SK-N-MC (cell line): Measurements from ENCODE around the gene ANKS1B.

Source experiments
- DNase-seq: peaks from one replicate; pipeline ENCODE4 v3.0.0-alpha.2; 2011; ENCODE audit warnings: low read depth, low spot score
- H3K27ac ChIP-seq: fragments of 200-600 bp; sonication (generic); 2 replicates; pipeline ENCODE4 v1.5.1; 2016; ENCODE audit warnings: mixed run types
- H3K36me3 ChIP-seq: fragments of 200-600 bp; sonication (generic); 2 replicates; pipeline ENCODE4 v1.6.1; 2017; ENCODE audit warnings: antibody characterized with exemption, low read length, mixed read lengths; ENCODE audit not compliant: insufficient read depth
- H3K4me3 ChIP-seq: fragments of 200-600 bp; sonication (generic); 2 replicates; pipeline ENCODE4 v1.5.1; 2016
- H3K9ac ChIP-seq: fragments of 200-600 bp; sonication (generic); 2 replicates; pipeline ENCODE4 v1.8.0; 2017; ENCODE audit warnings: mixed run types, mixed read lengths; ENCODE audit not compliant: insufficient read length
- H3K9me3 ChIP-seq: fragments of 200-600 bp; sonication (generic); 2 replicates; pipeline ENCODE4 v1.6.1; 2017; ENCODE audit warnings: low read depth, mild to moderate bottlenecking, antibody characterized with exemption, low read length, moderate library complexity, mixed read lengths
- EZH2 ChIP-seq: fragments of 200-600 bp; sonication (generic); IDR thresholded peaks from one replicate; pipeline ENCODE4 v1.6.1; 2017; ENCODE audit warnings: antibody characterized with exemption
- FOXP2 ChIP-seq: optimal IDR thresholded peaks from 2 replicates; pipeline ENCODE3; 2011; ENCODE audit warnings: mild to moderate bottlenecking, moderate library complexity; ENCODE audit not compliant: insufficient read depth; ENCODE audit errors: extremely low read length, control extremely low read depth
- POLR2AphosphoS5 ChIP-seq: IDR thresholded peaks from 2 replicates; pipeline ENCODE4 v1.6.1; 2012; ENCODE audit warnings: mild to moderate bottlenecking, low read depth, low read length, borderline replicate concordance

The ANKS1B gene

GRCh38 chr12:99413751-99414150 lies 571.0 kb downstream of the ANKS1B start:
- no peaks in the 10 kb centered on the region for H3K36me3 ChIP-seq

GRCh38 chr12:99393763-99394162 lies 591.0 kb downstream of the ANKS1B start:
- TF ChIP-seq POLR2AphosphoS5 (no peak), FOXP2 (no peak), EZH2 (no peak)
- H3K27ac ChIP-seq = no peak overlapping the region
- H3K9me3 ChIP-seq = no peaks in the 10 kb centered on the region
- no peak overlapping the region for H3K9ac ChIP-seq
- DNase-seq = no peak
- H3K4me3 ChIP-seq = no peak overlapping the region
- no peaks in the 10 kb centered on the region for H3K36me3 ChIP-seq

More at GRCh38 chr12:99413751-99414150, 571.0 kb downstream of the ANKS1B start:
- no peak for DNase-seq
- H3K9ac ChIP-seq = no peak overlapping the region
- TF ChIP-seq POLR2AphosphoS5 = no peak
- no peak for TF ChIP-seq FOXP2
- no peak for TF ChIP-seq EZH2
- no peak overlapping the region for H3K27ac ChIP-seq
- no peaks in the 10 kb centered on the region for H3K9me3 ChIP-seq
- no peak overlapping the region for H3K4me3 ChIP-seq

DNA sequence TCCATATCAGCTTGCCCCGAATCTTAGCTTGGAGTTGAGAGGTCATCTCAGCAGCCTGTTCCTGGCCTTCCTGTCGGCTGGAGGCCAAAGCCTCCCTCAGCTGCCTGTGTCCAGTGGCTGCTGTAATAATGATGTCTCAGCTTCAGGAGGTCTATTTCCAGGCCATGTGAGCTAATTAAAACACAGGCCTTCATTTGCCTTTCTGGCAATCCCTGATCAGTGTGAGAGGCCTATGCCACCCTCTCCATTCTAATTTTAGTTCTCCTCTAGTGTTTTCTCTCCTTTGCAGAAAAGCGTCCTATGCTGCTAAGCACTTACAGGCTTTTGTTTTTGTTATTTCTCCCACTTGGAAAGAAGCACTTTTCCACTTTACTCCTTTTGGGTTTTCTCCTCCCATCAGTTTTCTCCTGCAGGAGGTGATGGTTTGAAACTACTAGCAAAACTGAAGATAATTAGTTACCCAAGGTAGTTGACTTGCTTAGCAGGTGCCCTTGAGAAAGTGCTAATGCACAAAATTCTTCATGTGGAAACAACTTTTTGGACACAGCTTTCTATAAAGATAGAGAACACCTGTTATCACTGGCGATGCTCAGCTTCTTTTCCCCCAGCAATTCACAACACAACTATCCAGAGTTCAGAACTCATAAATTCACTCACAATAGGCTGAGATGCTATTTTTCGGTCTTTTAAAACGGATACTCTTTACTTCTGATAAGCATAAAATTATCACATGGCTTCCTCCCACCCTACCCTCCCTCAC lies 592.5 kb downstream of the ANKS1B start:
- Histone ChIP-seq H3K27ac (no peak overlapping the region), H3K9ac (no peak overlapping the region), H3K36me3 (no peaks in the 10 kb centered on the region), H3K9me3 (no peaks in the 10 kb centered on the region), H3K4me3 (no peak overlapping the region)
- no peak for DNase-seq
- no peak for TF ChIP-seq EZH2
- no peak for TF ChIP-seq POLR2AphosphoS5
- TF ChIP-seq FOXP2 = no peak

GRCh38 chr12:99390707-99391106 lies 594.0 kb downstream of the ANKS1B start:
- Histone ChIP-seq H3K9me3 (no peaks in the 10 kb centered on the region), H3K9ac (no peak overlapping the region), H3K4me3 (no peak overlapping the region), H3K36me3 (no peaks in the 10 kb centered on the region), H3K27ac (no peak overlapping the region)
- DNase-seq = no peak
- no peak for TF ChIP-seq FOXP2
- TF ChIP-seq EZH2 = no peak

DNA sequence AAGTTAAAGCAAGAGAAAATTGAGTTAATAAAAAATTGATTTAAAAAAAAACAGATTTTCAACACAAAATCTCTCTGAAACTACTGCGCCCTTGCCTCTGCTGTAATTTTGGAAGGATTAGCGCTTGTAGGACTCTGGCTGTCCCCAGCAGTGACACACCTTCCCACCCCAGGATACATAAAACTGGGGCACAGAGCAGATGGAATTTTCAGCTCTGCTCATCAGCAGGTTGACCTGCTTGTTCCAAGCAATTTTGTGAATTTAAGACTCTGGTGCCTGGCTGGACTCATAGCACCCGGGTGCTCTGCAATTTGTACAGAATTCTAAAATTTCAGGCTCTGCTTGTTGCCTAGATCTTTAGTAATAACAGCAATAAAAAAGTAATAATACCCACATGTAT lies 595.0 kb downstream of the ANKS1B start:
- H3K9me3 ChIP-seq = no peaks in the 10 kb centered on the region
- no peaks in the 10 kb centered on the region for H3K36me3 ChIP-seq
- H3K27ac ChIP-seq = no peak overlapping the region
- no peak for DNase-seq
- no peak overlapping the region for H3K9ac ChIP-seq
- no peak overlapping the region for H3K4me3 ChIP-seq
- no peak for TF ChIP-seq POLR2AphosphoS5
- no peak for TF ChIP-seq FOXP2
- no peak for TF ChIP-seq EZH2

- DNase-seq = no peak
Measured at GRCh38 chr12:99388671-99389195, 596.0 kb downstream of the ANKS1B start.

GRCh38 chr12:99387661-99388060 lies 597.1 kb downstream of the ANKS1B start:
- no peaks in the 10 kb centered on the region for H3K9me3 ChIP-seq
- no peak overlapping the region for H3K4me3 ChIP-seq
- no peak for TF ChIP-seq EZH2
- no peak for TF ChIP-seq FOXP2
- no peak for TF ChIP-seq POLR2AphosphoS5
- no peak for DNase-seq
- H3K9ac ChIP-seq = no peak overlapping the region
- no peak overlapping the region for H3K27ac ChIP-seq
- H3K36me3 ChIP-seq = no peaks in the 10 kb centered on the region

More at GRCh38 chr12:99388671-99389195, 596.0 kb downstream of the ANKS1B start:
- no peaks in the 10 kb centered on the region for H3K9me3 ChIP-seq
- H3K36me3 ChIP-seq = no peaks in the 10 kb centered on the region
- no peak overlapping the region for H3K27ac ChIP-seq
- TF ChIP-seq POLR2AphosphoS5 (no peak), FOXP2 (no peak), EZH2 (no peak)
- no peak overlapping the region for H3K4me3 ChIP-seq
- no peak overlapping the region for H3K9ac ChIP-seq

DNA sequence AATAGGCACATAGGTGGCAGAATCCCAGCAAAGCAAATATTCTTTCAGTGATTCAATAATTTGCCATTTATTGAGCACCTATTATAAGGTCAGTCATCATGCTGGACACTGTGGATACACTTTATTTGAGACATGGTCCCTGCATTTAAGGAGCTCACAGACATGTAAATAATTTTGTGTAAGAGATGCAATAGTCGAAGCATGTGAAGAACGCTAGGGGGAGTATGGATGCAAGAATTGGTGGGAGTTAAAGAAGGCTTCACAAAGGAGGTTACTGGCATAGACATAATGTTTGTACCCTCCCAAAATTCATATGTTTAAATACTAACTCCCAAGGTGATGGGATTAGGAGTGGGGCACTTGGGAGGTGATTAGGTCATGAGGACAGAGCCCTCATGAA lies 597.8 kb downstream of the ANKS1B start:
- TF ChIP-seq EZH2 = no peak
- TF ChIP-seq FOXP2 = no peak
- no peak for TF ChIP-seq POLR2AphosphoS5
- H3K9me3 ChIP-seq = no peaks in the 10 kb centered on the region
- H3K27ac ChIP-seq = no peak overlapping the region
- no peak overlapping the region for H3K9ac ChIP-seq
- H3K4me3 ChIP-seq = no peak overlapping the region
- no peaks in the 10 kb centered on the region for H3K36me3 ChIP-seq
- DNase-seq = no peak
